HEK293 (cell line): ENCODE data around the gene HADHA.

Experiments
- CTCF ChIP-seq: fragments of 450-650 bp; formaldehyde crosslinking; IDR thresholded peaks from 2 replicates; pipeline ENCODE4 v1.5.1; 2016; ENCODE audit warnings: missing biosample characterization, missing genetic modification characterization
- ZBTB8A ChIP-seq: fragments of 450-650 bp; formaldehyde crosslinking; IDR thresholded peaks from 2 replicates; pipeline ENCODE4 v1.5.1; 2016; ENCODE audit warnings: missing biosample characterization, missing genetic modification characterization
- ZNF121 ChIP-seq: fragments of 450-650 bp; formaldehyde crosslinking; IDR thresholded peaks from 2 replicates; pipeline ENCODE4 v1.5.1; 2016; ENCODE audit warnings: missing biosample characterization, missing genetic modification characterization
- ZNF138 ChIP-seq: fragments of 450-650 bp; formaldehyde crosslinking; IDR thresholded peaks from 2 replicates; pipeline ENCODE4 v1.5.1; 2016; ENCODE audit warnings: missing biosample characterization, missing genetic modification characterization, borderline replicate concordance
- ZNF292 ChIP-seq: fragments of 450-650 bp; formaldehyde crosslinking; IDR thresholded peaks from 2 replicates; pipeline ENCODE4 v1.5.1; 2016; ENCODE audit warnings: low read depth, missing biosample characterization, missing genetic modification characterization, borderline replicate concordance

- TF ChIP-seq ZBTB8A (no peak), ZNF121 (tag by site-specific recombination) (no peak), ZNF292 (tag by site-specific recombination) (no peak), ZNF138 (tag by site-specific recombination) (no peak), CTCF (tag by site-specific recombination) (no peak)
These were observed 86.9 kb downstream of the HADHA start for GRCh38 chr2:26157580-26157979.
